Uterus (tissue), 2 donors: Measurements from ENCODE around the gene WDFY4.

Experiments
- CTCF ChIP-seq, 4 experiments: fragments of 200-600 bp in 2 of 4; fragments of 450-650 bp in 2 of 4; sonication (generic) in 2 of 4; IDR thresholded peaks; one replicate each; pipeline ENCODE4 v1.5.1; 2016 to 2019; ENCODE audit warnings: antibody characterized with exemption in 4 of 4, mild to moderate bottlenecking in 2 of 4, moderate library complexity in 1 of 4
- POLR2A ChIP-seq, 2 donors: fragments of 450-650 bp; IDR thresholded peaks; one replicate each; pipeline ENCODE4 v1.6.1; 2016; ENCODE audit warnings: antibody characterized with exemption in 2 of 2, mild to moderate bottlenecking in 1 of 2, moderate library complexity in 1 of 2

GRCh38 chr10:48708144-48708543 is 23.5 kb downstream of the WDFY4 start:
- no peak for TF ChIP-seq CTCF (IDR thresholded peaks at IDR 0.05)
- TF ChIP-seq POLR2A (IDR thresholded peaks at IDR 0.05): no peak
